H4 (cell line): ENCODE data around the gene CDC14A. TPM values are rescaled to one million over a fixed set of nuclear protein-coding genes. Genes with fewer than 3 reads are reported as not detected.
"Not testable (repeated sequence)": the region's sequence is repeated elsewhere in the genome, so short reads cannot be mapped to it uniquely, and the experiment has no call there.

Source experiments
- DNase-seq: peaks from one replicate; pipeline ENCODE4 v3.0.0-alpha.2; 2015; ENCODE audit warnings: low spot score
- total RNA-seq: library from RNA; depleted of rRNA; stranded (reverse); fragments of >200 nt; shearing (Covaris generic); gene quantifications from 2 replicates; pipeline ENCODE4 v1.2.3, GENCODE V29; 2014; rRNA removed

CDC14A gene
- 2.3 and 8.3 TPM in 2 replicates for total RNA-seq

GRCh38 chr1:100352267-100353070 is at the start of gene CDC14A:
Gene CDC14A (plus strand): TSS chr1:100352506. CDS start chr1:100352955, 449 bp downstream.
- peak; percentile 95 for DNase-seq

GRCh38 chr1:100302739-100303138 is 49.6 kb upstream of the CDC14A start:
- DNase-seq, result no peak

GRCh38 chr1:100304227-100304626 is 48.1 kb upstream of the CDC14A start:
- DNase-seq, result no peak

GRCh38 chr1:100304921-100305320 is 47.4 kb upstream of the CDC14A start:
- DNase-seq, result no peak

GRCh38 chr1:100305954-100306353 is 46.4 kb upstream of the CDC14A start:
- DNase-seq, result no peak

GRCh38 chr1:100306735-100307313 is 45.5 kb upstream of the CDC14A start:
- no peak for DNase-seq

- no peak for DNase-seq
Observed at GRCh38 chr1:100308777-100309176, 43.5 kb upstream of the CDC14A start.

GRCh38 chr1:100309863-100310262 is 42.4 kb upstream of the CDC14A start:
- DNase-seq, result no peak

GRCh38 chr1:100313382-100313781 is 38.9 kb upstream of the CDC14A start:
- no peak for DNase-seq

- no peak for DNase-seq
Observed at GRCh38 chr1:100316622-100317021, 35.7 kb upstream of the CDC14A start.

GRCh38 chr1:100320311-100321099 is 31.8 kb upstream of the CDC14A start:
- no peak for DNase-seq

- DNase-seq, result no peak
Observed at GRCh38 chr1:100321100-100321493, 31.2 kb upstream of the CDC14A start.

- no peak for DNase-seq
Observed at GRCh38 chr1:100321506-100321905, 30.8 kb upstream of the CDC14A start.

GRCh38 chr1:100322436-100323211 is 29.7 kb upstream of the CDC14A start:
- no peak for DNase-seq

GRCh38 chr1:100323419-100324106 is 28.7 kb upstream of the CDC14A start:
- no peak for DNase-seq

- no peak for DNase-seq
Observed at GRCh38 chr1:100325415-100326324, 26.6 kb upstream of the CDC14A start.

GRCh38 chr1:100326325-100326670 is 26.0 kb upstream of the CDC14A start:
- DNase-seq, result not testable (repeated sequence)

GRCh38 chr1:100328133-100328532 is 24.2 kb upstream of the CDC14A start:
- DNase-seq, result no peak

GRCh38 chr1:100331146-100331545 is 21.2 kb upstream of the CDC14A start:
- DNase-seq, result not testable (repeated sequence)

GRCh38 chr1:100332331-100332730 is 20.0 kb upstream of the CDC14A start:
- no peak for DNase-seq
